CD4-positive, CD25-positive, alpha-beta regulatory T cell (primary cell): ENCODE data around the gene POLR2B. TPM values are rescaled to one million over a fixed set of nuclear protein-coding genes. Genes with fewer than 3 reads are reported as not detected.

ENCODE experiments used
- ATAC-seq, 2 donors: fragments of 150-1000 bp; cut with Tn5 transposase; one replicate each; pipeline ENCODE4 v1.10.0; 2021; ENCODE audit warnings: low read depth in 2 of 2, moderate number of reproducible peaks in 2 of 2, moderate library complexity in 1 of 2
- DNase-seq, 3 donors: peaks; one replicate each; pipeline versions ENCODE4 v3.0.0 to v3.0.0-alpha.2; 2012 to 2022; ENCODE audit warnings: mixed read lengths in 1 of 3
- H3K27ac ChIP-seq: one replicate; pipeline ENCODE4 v1.7.0; 2013; ENCODE audit warnings: mild to moderate bottlenecking, low read length; ENCODE audit not compliant: insufficient read depth, poor library complexity, severe bottlenecking
- H3K27me3 ChIP-seq: one replicate; pipeline ENCODE4 v1.7.0; 2013; ENCODE audit warnings: low read length; ENCODE audit not compliant: control insufficient read depth, insufficient read depth
- H3K36me3 ChIP-seq: one replicate; pipeline ENCODE4 v1.7.0; 2013; ENCODE audit warnings: mild to moderate bottlenecking, low read length, moderate library complexity; ENCODE audit not compliant: control insufficient read depth, insufficient read depth
- H3K4me1 ChIP-seq: 2 replicates; pipeline ENCODE4 v1.7.0; 2013; ENCODE audit warnings: mild to moderate bottlenecking, low read length; ENCODE audit not compliant: insufficient read depth, control insufficient read depth, poor library complexity, severe bottlenecking
- H3K4me3 ChIP-seq: one replicate; pipeline ENCODE4 v1.7.0; 2013; ENCODE audit warnings: low read depth, mild to moderate bottlenecking, low read length, moderate library complexity
- H3K9me3 ChIP-seq, 2 experiments: 1 replicate in 1 of 2; 2 replicates in 1 of 2; pipeline ENCODE4 v1.7.0; 2013; ENCODE audit warnings: low read length in 2 of 2, mild to moderate bottlenecking in 1 of 2, moderate library complexity in 1 of 2; ENCODE audit not compliant: control insufficient read depth in 2 of 2
- H3K27ac Mint-ChIP-seq, 3 donors: one replicate each; pipeline ENCODE4 v1.8.0; 2020 to 2022; ENCODE audit warnings: mild to moderate bottlenecking in 3 of 3, mixed read lengths in 3 of 3, moderate library complexity in 2 of 3
- H3K27me3 Mint-ChIP-seq: one replicate; pipeline ENCODE4 v1.8.0; 2022; ENCODE audit warnings: mild to moderate bottlenecking, mixed read lengths
- H3K36me3 Mint-ChIP-seq: one replicate; pipeline ENCODE4 v1.8.0; 2020; ENCODE audit warnings: mixed read lengths
- H3K4me1 Mint-ChIP-seq, 4 donors: one replicate each; pipeline ENCODE4 v1.8.0; 2020 to 2022; ENCODE audit warnings: mixed read lengths in 4 of 4, mild to moderate bottlenecking in 1 of 4
- H3K4me3 Mint-ChIP-seq, 4 donors: one replicate each; pipeline ENCODE4 v1.8.0; 2020 to 2022; ENCODE audit warnings: mild to moderate bottlenecking in 4 of 4, mixed read lengths in 4 of 4, moderate library complexity in 3 of 4
- H3K9me3 Mint-ChIP-seq, 7 donors: one replicate each; pipeline ENCODE4 v1.8.0; 2020 to 2022; ENCODE audit warnings: mixed read lengths in 7 of 7, mild to moderate bottlenecking in 3 of 7, moderate library complexity in 2 of 7
- polyA plus RNA-seq, 4 donors: library from polyadenylated mRNA; unstranded; fragments of 300-500 nt; fragmentation: Illumina TruSeq; gene quantifications; one replicate each; pipeline ENCODE4 v1.2.3, GENCODE V29; 2021
- total RNA-seq: library from RNA; stranded (reverse); gene quantifications from one replicate; pipeline ENCODE4 v1.2.3, GENCODE V29; 2022

Gene POLR2B
- total and polyA plus RNA-seq, 5 donors from 2014 or later, result 52.9 to 83.6 (median 66.6) TPM

- H3K4me1 ChIP-seq, result no peaks in the 10 kb centered on the region
- H3K9me3 ChIP-seq, result no peaks in the 10 kb centered on the region
- Mint-ChIP-seq H3K9me3 (no peaks in the 10 kb centered on the region), H3K27me3 (peaks cover 25% of the 10 kb centered on the region), H3K27ac (no peak overlapping the region), H3K36me3 (no peaks in the 10 kb centered on the region), H3K4me3 (no peak overlapping the region), H3K4me1 (no peaks in the 10 kb centered on the region)
- H3K27me3 ChIP-seq, result no peaks in the 10 kb centered on the region
- no peak overlapping the region for H3K27ac ChIP-seq
- ATAC-seq (no peak), DNase-seq (no peak)
- H3K4me3 ChIP-seq, result no peak overlapping the region
- H3K36me3 ChIP-seq, result no peaks in the 10 kb centered on the region
These were observed 99.1 kb downstream of the POLR2B start for GRCh38 chr4:57077550-57078343.

- Mint-ChIP-seq H3K4me3 (no peak overlapping the region), H3K4me1 (no peaks in the 10 kb centered on the region), H3K9me3 (no peaks in the 10 kb centered on the region), H3K27me3 (peaks cover 25% of the 10 kb centered on the region), H3K36me3 (no peaks in the 10 kb centered on the region), H3K27ac (no peak overlapping the region)
- no peak overlapping the region for H3K4me3 ChIP-seq
- H3K4me1 ChIP-seq, result no peaks in the 10 kb centered on the region
- H3K36me3 ChIP-seq, result no peaks in the 10 kb centered on the region
- ATAC-seq (no peak), DNase-seq (no peak)
- no peak overlapping the region for H3K27ac ChIP-seq
- H3K27me3 ChIP-seq, result no peaks in the 10 kb centered on the region
- no peaks in the 10 kb centered on the region for H3K9me3 ChIP-seq
These were observed 100.2 kb downstream of the POLR2B start for GRCh38 chr4:57078685-57079521.

Other genes starting within 250 kb of the POLR2B start
- gene SPINK2, start 157.2 kb upstream of the POLR2B start, total RNA-seq, result 2.0 TPM
- 10 to 100 TPM in 2 of 4 donors, 1 to 10 TPM in 2; 4.2 to 21.2 (median 9.1) TPM for gene SPINK2, start 157.2 kb upstream of the POLR2B start, polyA plus RNA-seq
- gene REST, start 71.0 kb upstream of the POLR2B start, total RNA-seq, result 68.0 TPM
- 100 to 1,000 TPM; 126 to 141 (median 134) TPM for gene REST, start 71.0 kb upstream of the POLR2B start, polyA plus RNA-seq
- gene NOA1, start 1.3 kb upstream of the POLR2B start, total RNA-seq, result 19.7 TPM
- gene NOA1, start 1.3 kb upstream of the POLR2B start, polyA plus RNA-seq, result 10 to 100 TPM; 25.7 to 27.7 (median 27.4) TPM
- 0.91 TPM for gene IGFBP7, start 131.5 kb downstream of the POLR2B start, total RNA-seq
- gene IGFBP7, start 131.5 kb downstream of the POLR2B start, polyA plus RNA-seq, result under 1 TPM in 2 of 4 donors, not detected in 2; 0.15 to 0.67 TPM